H9 (cell line): Measurements from ENCODE around the gene SUPT3H. TPM values are rescaled to one million over a fixed set of nuclear protein-coding genes. Genes with fewer than 3 reads are reported as not detected.

Experiments
- DNase-seq: peaks from one replicate; pipeline ENCODE4 v3.0.0-alpha.2; 2017
- H2AFZ ChIP-seq: one replicate; pipeline ENCODE4 v1.6.1; 2013; ENCODE audit warnings: mild to moderate bottlenecking, low read length, control low read depth, moderate library complexity
- H2AK5ac ChIP-seq: 2 replicates; pipeline ENCODE4 v1.6.1; 2013; ENCODE audit warnings: low read length, control low read depth, mixed read lengths; ENCODE audit not compliant: insufficient read length
- H2BK120ac ChIP-seq: one replicate; pipeline ENCODE4 v1.6.1; 2013; ENCODE audit warnings: low read depth, mild to moderate bottlenecking, low read length, control low read depth, inconsistent platforms; ENCODE audit not compliant: poor library complexity, severe bottlenecking
- H2BK12ac ChIP-seq: 2 replicates; pipeline ENCODE4 v1.6.1; 2013; ENCODE audit warnings: low read length, control low read depth, mixed read lengths, low read depth; ENCODE audit not compliant: insufficient read length
- H2BK15ac ChIP-seq: 2 replicates; pipeline ENCODE4 v1.6.1; 2013; ENCODE audit warnings: low read depth, low read length, control low read depth
- H2BK20ac ChIP-seq: one replicate; pipeline ENCODE4 v1.6.1; 2013; ENCODE audit warnings: low read depth, mild to moderate bottlenecking, low read length, control low read depth, inconsistent platforms; ENCODE audit not compliant: poor library complexity, severe bottlenecking
- H2BK5ac ChIP-seq: 2 replicates; pipeline ENCODE4 v1.6.1; 2013; ENCODE audit warnings: low read length, control low read depth, mixed read lengths; ENCODE audit not compliant: insufficient read length
- H3K14ac ChIP-seq: 2 replicates; pipeline ENCODE4 v1.6.1; 2013; ENCODE audit warnings: low read length, control low read depth; ENCODE audit not compliant: insufficient read depth
- H3K18ac ChIP-seq: 2 replicates; pipeline ENCODE4 v1.6.1; 2013; ENCODE audit warnings: low read depth, mild to moderate bottlenecking, mixed read lengths, low read length, control low read depth; ENCODE audit not compliant: insufficient read length
- H3K23ac ChIP-seq: 2 replicates; pipeline ENCODE4 v1.6.1; 2013; ENCODE audit warnings: low read length, control low read depth, mixed read lengths, low read depth; ENCODE audit not compliant: insufficient read length
- H3K23me2 ChIP-seq: 2 replicates; pipeline ENCODE4 v1.6.1; 2013; ENCODE audit warnings: low read depth, mild to moderate bottlenecking, mixed read lengths, low read length, control low read depth; ENCODE audit not compliant: insufficient read length, poor library complexity, severe bottlenecking
- H3K27ac ChIP-seq: 2 replicates; pipeline ENCODE4 v1.5.1; 2013; ENCODE audit warnings: low read length, control low read depth, mixed read lengths, low read depth; ENCODE audit not compliant: insufficient read length
- H3K27me3 ChIP-seq: 2 replicates; pipeline ENCODE4 v1.6.1; 2013; ENCODE audit warnings: low read length, control low read depth, inconsistent platforms; ENCODE audit not compliant: insufficient read depth
- H3K4ac ChIP-seq: 2 replicates; pipeline ENCODE4 v1.6.1; 2013; ENCODE audit warnings: low read depth, mild to moderate bottlenecking, control low read depth, inconsistent platforms, low read length, moderate library complexity
- H3K4me1 ChIP-seq: 2 replicates; pipeline ENCODE4 v1.6.1; 2013; ENCODE audit warnings: low read length, control low read depth, inconsistent platforms; ENCODE audit not compliant: insufficient read depth
- H3K4me2 ChIP-seq: 2 replicates; pipeline ENCODE4 v1.6.1; 2013; ENCODE audit warnings: low read length, control low read depth, mixed read lengths; ENCODE audit not compliant: insufficient read length, insufficient read depth
- H3K56ac ChIP-seq: 2 replicates; pipeline ENCODE4 v1.6.1; 2013; ENCODE audit warnings: low read depth, mild to moderate bottlenecking, mixed read lengths, low read length, control low read depth; ENCODE audit not compliant: insufficient read length
- H3K79me1 ChIP-seq: 2 replicates; pipeline ENCODE4 v1.6.1; 2013; ENCODE audit warnings: low read depth, mild to moderate bottlenecking, moderate library complexity, low read length, control low read depth, inconsistent platforms; ENCODE audit not compliant: insufficient read depth, poor library complexity, severe bottlenecking
- H3K79me2 ChIP-seq: 2 replicates; pipeline ENCODE4 v1.6.1; 2013; ENCODE audit warnings: low read length, control low read depth, inconsistent platforms; ENCODE audit not compliant: insufficient read depth
- H3K9ac ChIP-seq: 2 replicates; pipeline ENCODE4 v1.6.1; 2013; ENCODE audit warnings: low read length, control low read depth, mixed read lengths; ENCODE audit not compliant: insufficient read length; ENCODE audit errors: extremely low read depth
- H3K9me3 ChIP-seq: one replicate; pipeline ENCODE4 v1.6.1; 2013; ENCODE audit warnings: low read depth, low read length, inconsistent platforms; ENCODE audit not compliant: control insufficient read depth
- H3T11ph ChIP-seq: one replicate; pipeline ENCODE4 v1.6.1; 2013; ENCODE audit warnings: mild to moderate bottlenecking, low read length, control low read depth, inconsistent platforms
- H4K20me1 ChIP-seq: one replicate; pipeline ENCODE4 v1.6.1; 2013; ENCODE audit not compliant: control insufficient read depth, insufficient read length, insufficient read depth
- H4K5ac ChIP-seq: 2 replicates; pipeline ENCODE4 v1.6.1; 2013; ENCODE audit warnings: low read depth, mild to moderate bottlenecking, mixed read lengths, low read length, control low read depth; ENCODE audit not compliant: insufficient read length
- H4K8ac ChIP-seq: replicated peaks from 2 replicates; pipeline ENCODE4 v1.6.1; 2013; ENCODE audit warnings: low read length, control low read depth, mixed read lengths, low read depth; ENCODE audit not compliant: insufficient read length
- H4K91ac ChIP-seq: 2 replicates; pipeline ENCODE4 v1.6.1; 2013; ENCODE audit warnings: low read depth, mild to moderate bottlenecking, moderate library complexity, mixed read lengths, low read length, control low read depth; ENCODE audit not compliant: insufficient read length
- H3K27ac Mint-ChIP-seq, 3 experiments: 2 replicates in 2 of 3; 3 replicates in 1 of 3; pipeline ENCODE4 v1.8.0; 2020 to 2021; ENCODE audit warnings: mixed read lengths in 3 of 3, mild to moderate bottlenecking in 1 of 3, moderate library complexity in 1 of 3
- H3K27me3 Mint-ChIP-seq: 2 replicates; pipeline ENCODE4 v1.8.0; 2021; ENCODE audit warnings: low read depth, mild to moderate bottlenecking, moderate library complexity, mixed read lengths
- H3K36me3 Mint-ChIP-seq, 3 experiments: 2 replicates in 2 of 3; 3 replicates in 1 of 3; pipeline ENCODE4 v1.8.0; 2020 to 2021; ENCODE audit warnings: low read depth in 3 of 3, mixed read lengths in 3 of 3; ENCODE audit not compliant: insufficient read depth in 1 of 3
- H3K4me1 Mint-ChIP-seq, 2 experiments: 2 replicates each; pipeline ENCODE4 v1.8.0; 2020; ENCODE audit warnings: mixed read lengths in 2 of 2
- H3K4me3 Mint-ChIP-seq, 2 experiments: 2 replicates in 1 of 2; 3 replicates in 1 of 2; pipeline ENCODE4 v1.8.0; 2020 to 2021; ENCODE audit warnings: mild to moderate bottlenecking in 2 of 2, mixed read lengths in 2 of 2, moderate library complexity in 1 of 2
- H3K9me3 Mint-ChIP-seq, 2 experiments: 2 replicates in 1 of 2; 3 replicates in 1 of 2; pipeline ENCODE4 v1.8.0; 2020; ENCODE audit warnings: mild to moderate bottlenecking in 2 of 2, mixed read lengths in 2 of 2, moderate library complexity in 1 of 2
- CTCF ChIP-seq: fragments of 200-600 bp; sonication (generic); conservative IDR thresholded peaks from 3 replicates; pipeline ENCODE4 v1.8.0; 2021; ENCODE audit warnings: antibody characterized with exemption, mild to moderate bottlenecking
- WGBS: extraction: QIAGEN DNeasy Blood & Tissue Kit; methylation state at CpG from one replicate; pipeline ENCODE4 v1.1.7; 2013; ENCODE audit warnings: missing lambda C conversion rate, low lambda C conversion rate, mixed read lengths; ENCODE audit not compliant: insufficient read length; ENCODE audit errors: extremely low coverage; 5-methylcytosine and 5-hydroxymethylcytosine counted together
- total RNA-seq: library from RNA; stranded (reverse); gene quantifications from 2 replicates; pipeline ENCODE4 v1.2.1, GENCODE V29; 2021

The SUPT3H gene
- total RNA-seq, 1 experiment from 2014 or later = 22.5 TPM

- no peak overlapping the region for H4K91ac ChIP-seq
- H3K4me3 Mint-ChIP-seq = peak overlapping the region; percentile 94 to 95
- H3K4me2 ChIP-seq = peak overlapping the region; percentile 91
- H3K27me3 ChIP-seq = no peaks in the 10 kb centered on the region
- DNase-seq = no peak
- peak overlapping the region; percentile 86; the same call in 1 of the 2 replicates for H3K14ac ChIP-seq
- H3K23ac ChIP-seq = no peak overlapping the region
- H4K5ac ChIP-seq = no peak overlapping the region
- no peaks in the 10 kb centered on the region for H3K4me1 ChIP-seq
- H2AK5ac ChIP-seq = no peak overlapping the region
- H3K4ac ChIP-seq = no peak overlapping the region
- H3K18ac ChIP-seq = peak overlapping the region; percentile 83
- H3K27ac ChIP-seq = peak overlapping the region; percentile 8
- peaks cover 3% of the 10 kb centered on the region; the same call in 1 of the 2 replicates for H3K79me2 ChIP-seq
- no peak overlapping the region for H2BK5ac ChIP-seq
- H3K9me3 Mint-ChIP-seq = no peaks in the 10 kb centered on the region
- no peaks in the 10 kb centered on the region for H3K9me3 ChIP-seq
- H3K9ac ChIP-seq = peak overlapping the region; percentile 84
- H2BK15ac ChIP-seq = no peak overlapping the region
- H3K27ac Mint-ChIP-seq = peak overlapping the region; percentile 96 to 99 (median 99)
- no peak overlapping the region for H2BK12ac ChIP-seq
- H4K20me1 ChIP-seq = no peaks in the 10 kb centered on the region
- no peaks in the 10 kb centered on the region for H3K79me1 ChIP-seq
- no CpG with 5 or more reads among the region's 21 CpGs for WGBS
- H4K8ac ChIP-seq = no peak overlapping the region
- H3K36me3 Mint-ChIP-seq = no peaks in the 10 kb centered on the region
- H3K27me3 Mint-ChIP-seq = no peaks in the 10 kb centered on the region
- H2AFZ ChIP-seq = no peak overlapping the region
- peaks cover 14 to 19% of the 10 kb centered on the region in 2 experiments for H3K4me1 Mint-ChIP-seq
- no peak overlapping the region for H3K56ac ChIP-seq
- H3K23me2 ChIP-seq = peaks cover 7% of the 10 kb centered on the region
- no peak overlapping the region for H2BK20ac ChIP-seq
- no peak overlapping the region for H3T11ph ChIP-seq
- no peak overlapping the region for H2BK120ac ChIP-seq
- TF ChIP-seq CTCF = no peak
Observed at GRCh38 chr6:45378334-45378926, 696 bp upstream of the SUPT3H start.
